ENCODE measurements around the gene AHDC1. TPM values are rescaled to one million over a fixed set of nuclear protein-coding genes. Genes with fewer than 3 reads are reported as not detected.

The AHDC1 gene
- total and polyA plus RNA-seq, 2 donors (not counting 3 experiments of a cell fraction or from before 2014, with no cell fraction given): 7.0 to 32.1 TPM

- intact Hi-C loops (cut with micrococcal nuclease): no loop called here
- no peak overlapping the region for H3K4me3 ChIP-seq (replicated peaks in 1 of 3; ENCODE audit: insufficient read depth in 1 of 3, low read depth in 1 of 3, low read length in 3 of 3)
- no peaks in the 10 kb centered on the region for H3K27me3 ChIP-seq (ENCODE audit: control insufficient read depth in 2 of 2, insufficient read depth in 2 of 2, low read length in 2 of 2)
- H3K9me3 ChIP-seq (replicated peaks; ENCODE audit: control insufficient read depth, insufficient read depth, low read length): no peaks in the 10 kb centered on the region
- H3K4me1 ChIP-seq (ENCODE audit: control insufficient read depth, extremely low read depth, insufficient read depth, low read length): peaks cover 10% of the 10 kb centered on the region
- H3K9ac ChIP-seq (replicated peaks; ENCODE audit: extremely low read depth, insufficient read depth, low read length): no peak overlapping the region
- no peak for DNase-seq (ENCODE audit: low read depth, low spot score)
- no peak overlapping the region for H3K27ac ChIP-seq (ENCODE audit: insufficient read depth, low read depth, low read length)
- no peak overlapping the region for H2AFZ ChIP-seq (ENCODE audit: low read depth, low read length)
- no peak for FAIRE-seq
- H3K36me3 ChIP-seq (ENCODE audit: control insufficient read depth in 2 of 2, extremely low read depth in 1 of 2, insufficient read depth in 2 of 2, low read length in 2 of 2): peaks cover 5 to 41% of the 10 kb centered on the region in 2 experiments
- dilution Hi-C loops (cut with MboI; ENCODE audit: extremely low pct_ligation_motif_present, low sequenced_read_pairs): no loop called here
- no TSS peak for BruUV-seq (replicated peaks)
- TF ChIP-seq EZH2 (IDR thresholded peaks at IDR 0.05; ENCODE audit: borderline replicate concordance, low read depth, low read length, severe bottlenecking) (no peak), MYC (IDR thresholded peaks at IDR 0.05; ENCODE audit: low read depth, low read length) (no peak), MAX (IDR thresholded peaks at IDR 0.05; ENCODE audit: insufficient read depth, insufficient read length) (no peak), CTCF (IDR thresholded peaks at IDR 0.05; ENCODE audit: extremely low read depth in 1 of 2, insufficient read depth in 1 of 2, low read depth in 1 of 2, low read length in 2 of 2) (no peak), FOS (IDR thresholded peaks at IDR 0.05; ENCODE audit: borderline replicate concordance, insufficient read depth, low read length) (no peak), JUN (IDR thresholded peaks at IDR 0.05; ENCODE audit: borderline replicate concordance, insufficient read depth, insufficient read length, low read depth) (no peak), POLR2AphosphoS5 (IDR thresholded peaks at IDR 0.05; ENCODE audit: insufficient read depth, low read depth, low read length) (no peak), POLR2A (IDR thresholded peaks at IDR 0.05; ENCODE audit: low read depth, low read length) (no peak), GATA2 (IDR thresholded peaks at IDR 0.05; ENCODE audit: insufficient read depth, insufficient read length, low read depth, low read length) (no peak)
- ChIA-PET POLR2A (no interaction called here), CTCF (interaction anchor here (0.6 to 11.5 kb wide), 5 partner anchors 10 to 385 kb away, joined by 3 to 455 read pairs (median 4); partner anchors contain the start of gene AHDC1)
- no peaks in the 10 kb centered on the region for H4K20me1 ChIP-seq (replicated peaks; ENCODE audit: control insufficient read depth, extremely low read depth, insufficient read depth, low read length)
- no peak overlapping the region for H3K4me2 ChIP-seq (ENCODE audit: insufficient read depth, low read length)
- no peaks in the 10 kb centered on the region for H3K9me1 ChIP-seq (replicated peaks; ENCODE audit: control insufficient read depth, extremely low read depth, insufficient read depth, low read length)
- no peaks in the 10 kb centered on the region for H3K79me2 ChIP-seq (ENCODE audit: control insufficient read depth, insufficient read depth, low read length)
Measured at GRCh38 chr1:27552911-27553420, 51.0 kb downstream of the AHDC1 start.
